Subcutaneous abdominal adipose tissue (tissue), 5 donors: ENCODE data around the gene KATNB1.

Experiments
- H3K27ac ChIP-seq: one replicate; pipeline ENCODE4 v1.7.0; 2013; ENCODE audit warnings: low read depth, mild to moderate bottlenecking, inconsistent platforms, low read length, moderate library complexity
- H3K27me3 ChIP-seq, 5 donors: one replicate each; pipeline ENCODE4 v1.7.0; 2013; ENCODE audit warnings: low read length in 5 of 5, inconsistent platforms in 1 of 5; ENCODE audit not compliant: control insufficient read depth in 5 of 5, insufficient read depth in 4 of 5
- H3K36me3 ChIP-seq, 5 donors: one replicate each; pipeline ENCODE4 v1.7.0; 2013; ENCODE audit warnings: low read length in 5 of 5; ENCODE audit not compliant: control insufficient read depth in 5 of 5, insufficient read depth in 5 of 5
- H3K4me1 ChIP-seq, 5 donors: one replicate each; pipeline ENCODE4 v1.7.0; 2013; ENCODE audit warnings: low read length in 5 of 5, mild to moderate bottlenecking in 3 of 5, moderate library complexity in 1 of 5; ENCODE audit not compliant: control insufficient read depth in 5 of 5, insufficient read depth in 5 of 5
- H3K4me3 ChIP-seq, 5 donors: one replicate each; pipeline ENCODE4 v1.7.0; 2013; ENCODE audit warnings: low read length in 5 of 5, low read depth in 1 of 5
- H3K9ac ChIP-seq, 5 donors: one replicate each; pipeline ENCODE4 v1.7.0; 2013; ENCODE audit warnings: low read length in 5 of 5, mild to moderate bottlenecking in 4 of 5, moderate library complexity in 3 of 5
- H3K9me3 ChIP-seq, 5 donors: one replicate each; pipeline ENCODE4 v1.7.0; 2013; ENCODE audit warnings: low read length in 5 of 5; ENCODE audit not compliant: control insufficient read depth in 5 of 5
- donor health status: healthy.
- donor health status: healthy.
- donor health status: healthy.
- donor health status: healthy.
- donor health status: healthy.

The KATNB1 gene

DNA sequence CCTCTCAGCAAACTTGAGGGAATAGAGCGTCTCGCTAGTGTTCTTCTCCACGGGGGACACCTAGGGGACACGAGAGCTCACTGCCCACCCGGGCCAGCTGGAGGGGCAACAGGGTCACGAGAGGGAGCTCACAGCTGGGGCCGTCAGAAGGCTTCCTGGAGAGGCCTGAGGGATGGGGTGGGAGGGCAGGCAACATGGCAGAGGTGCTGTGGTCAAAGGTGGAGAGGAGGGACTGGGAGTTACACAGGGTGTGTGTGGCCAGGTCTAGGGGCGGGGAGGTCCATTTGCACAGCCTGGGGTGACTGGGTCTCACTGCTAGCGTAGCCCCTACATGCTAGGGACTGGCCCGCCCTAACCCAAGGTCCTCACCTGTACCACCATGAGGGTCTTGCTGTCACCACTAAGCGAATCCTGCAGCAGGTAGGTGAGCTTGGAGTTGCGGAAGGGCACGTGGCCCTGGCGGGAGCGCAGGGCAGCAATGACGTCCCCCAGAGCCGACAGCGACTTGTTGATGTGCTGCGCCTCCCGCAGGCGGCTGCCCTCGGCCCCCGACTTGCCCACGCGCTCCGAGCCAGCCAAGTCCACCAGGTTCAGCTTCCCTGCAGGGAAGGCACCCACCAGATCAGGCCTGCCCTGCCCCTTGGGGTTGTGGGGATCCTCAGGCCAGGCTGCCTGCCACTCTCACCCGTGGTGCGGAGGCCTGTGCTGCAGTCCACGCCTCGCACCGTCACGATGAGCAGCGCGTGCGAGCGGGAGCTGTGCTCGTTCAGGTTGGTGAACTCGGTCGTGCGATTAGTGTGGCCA, 25.0 kb downstream of the KATNB1 start:
- Histone ChIP-seq H3K4me1 (peaks cover 0 to 27% (median 10%) of the 10 kb centered on the region in 5 donors), H3K4me3 (no peak overlapping the region), H3K27me3 (no peaks in the 10 kb centered on the region), H3K36me3 (peaks cover 0 to 76% (median 60%) of the 10 kb centered on the region in 5 donors), H3K9me3 (no peaks in the 10 kb centered on the region), H3K27ac (no peak overlapping the region), H3K9ac (no peak overlapping the region)

DNA sequence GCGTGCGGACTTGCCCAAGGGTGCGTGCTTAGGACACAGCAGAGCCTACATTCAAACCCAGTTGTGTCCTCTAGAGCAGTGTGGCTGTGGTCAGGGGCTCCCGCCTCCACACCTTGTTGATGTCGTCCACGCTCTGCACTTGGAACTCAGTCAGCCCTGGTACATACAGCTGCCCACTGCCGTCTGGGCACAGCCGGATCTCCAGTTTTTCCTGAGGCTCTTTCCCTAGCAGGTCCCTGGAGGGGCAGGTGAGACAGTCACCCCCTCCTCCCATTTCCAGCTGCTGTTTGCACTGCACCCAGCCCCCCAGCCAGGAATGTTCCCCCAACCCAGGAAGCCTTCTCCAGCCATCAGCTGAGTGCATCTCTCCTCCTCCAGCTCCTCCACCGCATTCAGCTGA, 25.7 kb downstream of the KATNB1 start:
- H3K4me3 ChIP-seq = no peak overlapping the region

DNA sequence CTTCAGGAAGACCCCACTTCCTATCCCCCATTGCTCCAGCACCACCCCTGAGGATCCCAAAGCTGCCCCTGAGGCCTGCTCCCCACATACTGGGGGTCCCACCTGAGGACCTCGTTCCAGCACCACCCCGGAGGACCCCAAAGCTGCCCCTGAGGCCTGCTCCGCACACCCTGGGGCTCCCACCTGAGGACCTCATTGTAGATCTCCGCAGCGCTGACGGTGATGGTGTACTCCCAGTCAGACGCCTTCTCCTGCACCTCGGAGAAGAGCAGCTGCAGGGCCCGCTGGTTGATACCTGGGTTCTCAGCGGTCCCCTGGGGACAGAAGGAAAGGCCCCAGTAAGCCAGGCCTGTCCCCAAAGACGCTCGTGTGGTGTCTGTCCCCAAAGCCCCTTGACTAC, 26.4 kb downstream of the KATNB1 start:
- Histone ChIP-seq H3K9ac (no peak overlapping the region), H3K4me3 (no peak overlapping the region), H3K4me1 (peaks cover 0 to 27% (median 10%) of the 10 kb centered on the region in 5 donors), H3K27me3 (no peaks in the 10 kb centered on the region), H3K9me3 (no peaks in the 10 kb centered on the region), H3K27ac (no peak overlapping the region), H3K36me3 (peaks cover 0 to 79% (median 60%) of the 10 kb centered on the region in 5 donors)

More for the DNA sequence above, 25.7 kb downstream of the KATNB1 start:
- no peak overlapping the region for H3K9ac ChIP-seq
- no peaks in the 10 kb centered on the region for H3K9me3 ChIP-seq
- peaks cover 0 to 76% (median 58%) of the 10 kb centered on the region in 5 donors for H3K36me3 ChIP-seq
- H3K4me1 ChIP-seq = peaks cover 0 to 27% (median 10%) of the 10 kb centered on the region in 5 donors
- no peaks in the 10 kb centered on the region for H3K27me3 ChIP-seq
- no peak overlapping the region for H3K27ac ChIP-seq

GRCh38 chr16:57762365-57763040, 26.9 kb downstream of the KATNB1 start:
- Histone ChIP-seq H3K9me3 (no peaks in the 10 kb centered on the region), H3K36me3 (peaks cover 0 to 84% (median 65%) of the 10 kb centered on the region in 5 donors), H3K27ac (no peak overlapping the region), H3K4me1 (peaks cover 0 to 24% (median 7%) of the 10 kb centered on the region in 5 donors), H3K27me3 (no peaks in the 10 kb centered on the region), H3K4me3 (no peak overlapping the region), H3K9ac (no peak overlapping the region)

GRCh38 chr16:57763285-57764005, 27.9 kb downstream of the KATNB1 start:
- Histone ChIP-seq H3K36me3 (peaks cover 0 to 94% (median 72%) of the 10 kb centered on the region in 5 donors), H3K4me1 (peaks cover 0 to 15% (median 6%) of the 10 kb centered on the region in 5 donors), H3K27me3 (no peaks in the 10 kb centered on the region), H3K9ac (no peak overlapping the region), H3K27ac (no peak overlapping the region), H3K9me3 (no peaks in the 10 kb centered on the region), H3K4me3 (no peak overlapping the region)

DNA sequence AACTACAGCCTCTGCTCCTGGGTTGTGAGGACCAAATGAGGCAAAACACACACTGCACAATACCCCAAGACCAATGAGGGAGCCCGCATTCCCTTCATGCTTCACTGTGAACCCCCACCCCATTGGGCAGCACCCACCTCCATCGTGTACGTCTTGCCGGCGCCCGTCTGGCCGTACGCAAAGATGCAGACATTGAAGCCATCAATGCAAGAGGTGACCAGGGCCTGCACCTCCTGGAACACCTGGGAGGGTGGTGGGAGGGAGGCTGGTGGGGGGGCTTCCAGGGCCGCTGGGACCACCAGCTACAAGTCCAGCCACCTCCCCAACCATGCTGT, 28.4 kb downstream of the KATNB1 start:
- Histone ChIP-seq H3K9ac (no peak overlapping the region), H3K4me1 (peaks cover 0 to 9% (median 4%) of the 10 kb centered on the region in 5 donors), H3K4me3 (no peak overlapping the region), H3K36me3 (peaks cover 0 to 94% (median 74%) of the 10 kb centered on the region in 5 donors), H3K9me3 (no peaks in the 10 kb centered on the region), H3K27me3 (no peaks in the 10 kb centered on the region), H3K27ac (no peak overlapping the region)

- Histone ChIP-seq H3K36me3 (peaks cover 0 to 94% (median 74%) of the 10 kb centered on the region in 5 donors), H3K4me1 (peaks cover 0 to 4% (median 0%) of the 10 kb centered on the region in 5 donors), H3K9ac (no peak overlapping the region), H3K27ac (no peak overlapping the region), H3K4me3 (no peak overlapping the region), H3K9me3 (no peaks in the 10 kb centered on the region), H3K27me3 (no peaks in the 10 kb centered on the region)
Observed at GRCh38 chr16:57764341-57765159, 29.0 kb downstream of the KATNB1 start.

DNA sequence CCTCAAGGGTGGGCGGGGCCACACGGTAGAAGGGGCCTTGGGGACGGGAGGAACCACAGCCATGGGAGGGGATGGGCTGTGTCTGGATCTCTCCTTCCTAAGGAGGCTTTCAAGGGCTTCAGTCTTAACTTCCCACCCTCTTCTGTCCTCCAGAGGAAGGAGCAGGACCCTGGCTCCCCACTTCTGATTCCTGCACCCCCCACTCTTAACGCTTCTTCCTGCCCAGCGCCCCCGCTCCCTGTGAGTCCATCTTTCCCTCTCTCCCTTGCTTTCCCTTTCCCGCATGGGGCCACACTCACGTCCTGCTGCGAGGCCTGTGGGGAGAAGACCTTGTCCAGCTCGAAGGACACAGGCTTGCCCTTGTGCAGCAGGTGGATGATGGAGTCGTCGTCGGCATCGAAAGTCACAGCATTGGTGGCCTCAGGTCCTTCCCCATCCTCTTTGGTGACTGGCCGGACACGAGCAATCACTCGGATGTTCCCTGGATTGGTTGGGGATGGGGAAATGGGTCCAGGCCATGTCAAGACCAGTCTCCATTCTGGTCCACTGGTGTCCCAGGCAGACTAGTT, 29.7 kb downstream of the KATNB1 start:
- no peaks in the 10 kb centered on the region for H3K9me3 ChIP-seq

GRCh38 chr16:57766714-57767348, 31.3 kb downstream of the KATNB1 start:
- no peak overlapping the region for H3K4me3 ChIP-seq
- no peaks in the 10 kb centered on the region for H3K9me3 ChIP-seq
- H3K4me1 ChIP-seq = no peaks in the 10 kb centered on the region
- no peak overlapping the region for H3K27ac ChIP-seq
- no peaks in the 10 kb centered on the region for H3K27me3 ChIP-seq
- no peak overlapping the region for H3K9ac ChIP-seq
- peaks cover 0 to 92% (median 77%) of the 10 kb centered on the region in 5 donors for H3K36me3 ChIP-seq

More for the DNA sequence above, 29.7 kb downstream of the KATNB1 start:
- Histone ChIP-seq H3K4me3 (no peak overlapping the region), H3K36me3 (peaks cover 0 to 94% (median 80%) of the 10 kb centered on the region in 5 donors), H3K27me3 (no peaks in the 10 kb centered on the region), H3K9ac (no peak overlapping the region), H3K27ac (no peak overlapping the region), H3K4me1 (no peaks in the 10 kb centered on the region)
